Measurements from ENCODE around the gene ADGRG3. TPM values are rescaled to one million over a fixed set of nuclear protein-coding genes. Genes with fewer than 3 reads are reported as not detected.

ADGRG3 gene
- total and polyA plus RNA-seq, 10 of the 15 experiments (the other 5 are each of a cell fraction or from before 2014, with no cell fraction given) = 0.10 to 0.11 (median 0.10) TPM; not detected in 7

DNA sequence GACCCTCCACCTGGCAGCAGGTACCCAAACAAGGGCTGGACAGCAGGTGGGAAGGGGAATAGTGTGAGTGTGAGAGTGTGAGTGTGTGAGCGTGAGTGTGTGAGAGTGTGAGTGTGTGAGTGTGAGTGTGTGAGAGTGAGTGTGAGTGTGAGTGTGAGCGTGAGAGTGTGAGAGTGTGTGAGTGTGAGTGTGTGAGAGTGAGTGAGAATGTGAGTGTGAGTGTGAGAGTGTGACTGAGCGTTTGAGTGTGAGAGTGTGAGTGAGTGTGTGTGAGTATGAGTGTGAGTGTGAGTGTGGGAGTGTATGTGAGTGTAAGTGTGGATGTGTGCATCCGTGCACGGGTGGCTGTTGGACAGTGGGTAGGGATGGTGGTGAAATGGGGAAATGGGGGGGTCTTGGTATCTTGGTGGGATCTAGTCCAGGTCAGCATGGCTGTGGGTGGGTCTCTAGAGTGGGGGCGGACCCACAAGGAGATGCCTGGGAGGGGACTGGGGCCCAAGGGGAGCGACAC is 39.3 kb upstream of the ADGRG3 start:
- WGBS (ENCODE audit: insufficient coverage, insufficient replicate concordance, low lambda C conversion rate, missing lambda C conversion rate) = 9% methylated on average over 6 of the region's 7 CpGs
- H3K36me3 ChIP-seq (ENCODE audit: control insufficient read depth in 2 of 2, insufficient read depth in 2 of 2, low read length in 1 of 2) = no peaks in the 10 kb centered on the region
- H4K20me1 ChIP-seq (ENCODE audit: control insufficient read depth, insufficient read depth) = no peaks in the 10 kb centered on the region
- H3K4me1 ChIP-seq (ENCODE audit: control insufficient read depth, insufficient read depth, low read length) = no peaks in the 10 kb centered on the region
- FAIRE-seq (peak; percentile 35), DNase-seq (ENCODE audit: low read depth, low spot score) (no peak), ATAC-seq (no peak)
- no TSS peak for BruUV-seq (replicated peaks)
- RAD21 ChIA-PET (ENCODE audit: unreplicated experiment) = interaction anchor here (1.3 to 1.5 kb wide), 2 partner anchors 18 to 19 kb away, joined by 3 to 4 read pairs; no protein-coding TSS in a partner anchor
- no peak overlapping the region for H3K9ac ChIP-seq (ENCODE audit: control insufficient read depth, insufficient read depth, low read length)
- H3K4me2 ChIP-seq (ENCODE audit: control insufficient read depth, insufficient read depth) = no peak overlapping the region
- in situ Hi-C loops (cut with MboI) (no loop called here), intact Hi-C loops (cut with micrococcal nuclease; ENCODE audit: unreplicated experiment) (no loop called here)
- H3K4me3 ChIP-seq = no peak overlapping the region
- POLR2A ChIA-PET = no interaction called here
- SMC1A ChIA-PET (ENCODE audit: uncharacterized antibody, unreplicated experiment) = interaction anchor here (0.8 kb wide), 1 partner anchor 19 kb away, joined by 3 read pairs; no protein-coding TSS in a partner anchor
- H3K27me3 ChIP-seq (replicated peaks in 1 of 2; ENCODE audit: control insufficient read depth in 2 of 2, insufficient read depth in 2 of 2, low read length in 1 of 2) = peaks cover 0 to 3% of the 10 kb centered on the region in 2 experiments; a peak in 3 of 4 replicates
- H3K79me2 ChIP-seq (ENCODE audit: control insufficient read depth, insufficient read depth, low read length) = no peaks in the 10 kb centered on the region
- CTCF ChIA-PET = interaction anchor here (0.6 to 1.0 kb wide), 3 partner anchors 9 to 33 kb away, joined by 3 read pairs; no protein-coding TSS in a partner anchor
- no peaks in the 10 kb centered on the region for H3K9me3 ChIP-seq (replicated peaks; ENCODE audit: control insufficient read depth, insufficient read depth, low read length)
- no peak overlapping the region for H3K27ac ChIP-seq (ENCODE audit: control insufficient read depth, insufficient read depth)
- H2AFZ ChIP-seq (ENCODE audit: control insufficient read depth, low read depth, low read length) = no peak overlapping the region
- TF ChIP-seq KLF5 (IDR thresholded peaks at IDR 0.05; ENCODE audit: partially characterized antibody) = no peak
- TF ChIP-seq RB1 (IDR thresholded peaks at IDR 0.05; ENCODE audit: borderline replicate concordance) = no peak
- no peak for TF ChIP-seq YY1 (IDR thresholded peaks at IDR 0.05; ENCODE audit: low read depth, low read length)
- no peak for TF ChIP-seq TCF7 (IDR thresholded peaks at IDR 0.05; ENCODE audit: borderline replicate concordance)
- TF ChIP-seq, protein P1, sequence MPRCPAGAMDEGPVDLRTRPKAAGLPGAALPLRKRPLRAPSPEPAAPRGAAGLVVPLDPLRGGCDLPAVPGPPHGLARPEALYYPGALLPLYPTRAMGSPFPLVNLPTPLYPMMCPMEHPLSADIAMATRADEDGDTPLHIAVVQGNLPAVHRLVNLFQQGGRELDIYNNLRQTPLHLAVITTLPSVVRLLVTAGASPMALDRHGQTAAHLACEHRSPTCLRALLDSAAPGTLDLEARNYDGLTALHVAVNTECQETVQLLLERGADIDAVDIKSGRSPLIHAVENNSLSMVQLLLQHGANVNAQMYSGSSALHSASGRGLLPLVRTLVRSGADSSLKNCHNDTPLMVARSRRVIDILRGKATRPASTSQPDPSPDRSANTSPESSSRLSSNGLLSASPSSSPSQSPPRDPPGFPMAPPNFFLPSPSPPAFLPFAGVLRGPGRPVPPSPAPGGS (IDR thresholded peaks at IDR 0.05; ENCODE audit: borderline replicate concordance, insufficient read depth, low read depth, low read length, poor library complexity, severe bottlenecking) = peak; percentile 44
- no peak for TF ChIP-seq GABPA (IDR thresholded peaks at IDR 0.05; ENCODE audit: low read depth)
- TF ChIP-seq, protein P2, sequence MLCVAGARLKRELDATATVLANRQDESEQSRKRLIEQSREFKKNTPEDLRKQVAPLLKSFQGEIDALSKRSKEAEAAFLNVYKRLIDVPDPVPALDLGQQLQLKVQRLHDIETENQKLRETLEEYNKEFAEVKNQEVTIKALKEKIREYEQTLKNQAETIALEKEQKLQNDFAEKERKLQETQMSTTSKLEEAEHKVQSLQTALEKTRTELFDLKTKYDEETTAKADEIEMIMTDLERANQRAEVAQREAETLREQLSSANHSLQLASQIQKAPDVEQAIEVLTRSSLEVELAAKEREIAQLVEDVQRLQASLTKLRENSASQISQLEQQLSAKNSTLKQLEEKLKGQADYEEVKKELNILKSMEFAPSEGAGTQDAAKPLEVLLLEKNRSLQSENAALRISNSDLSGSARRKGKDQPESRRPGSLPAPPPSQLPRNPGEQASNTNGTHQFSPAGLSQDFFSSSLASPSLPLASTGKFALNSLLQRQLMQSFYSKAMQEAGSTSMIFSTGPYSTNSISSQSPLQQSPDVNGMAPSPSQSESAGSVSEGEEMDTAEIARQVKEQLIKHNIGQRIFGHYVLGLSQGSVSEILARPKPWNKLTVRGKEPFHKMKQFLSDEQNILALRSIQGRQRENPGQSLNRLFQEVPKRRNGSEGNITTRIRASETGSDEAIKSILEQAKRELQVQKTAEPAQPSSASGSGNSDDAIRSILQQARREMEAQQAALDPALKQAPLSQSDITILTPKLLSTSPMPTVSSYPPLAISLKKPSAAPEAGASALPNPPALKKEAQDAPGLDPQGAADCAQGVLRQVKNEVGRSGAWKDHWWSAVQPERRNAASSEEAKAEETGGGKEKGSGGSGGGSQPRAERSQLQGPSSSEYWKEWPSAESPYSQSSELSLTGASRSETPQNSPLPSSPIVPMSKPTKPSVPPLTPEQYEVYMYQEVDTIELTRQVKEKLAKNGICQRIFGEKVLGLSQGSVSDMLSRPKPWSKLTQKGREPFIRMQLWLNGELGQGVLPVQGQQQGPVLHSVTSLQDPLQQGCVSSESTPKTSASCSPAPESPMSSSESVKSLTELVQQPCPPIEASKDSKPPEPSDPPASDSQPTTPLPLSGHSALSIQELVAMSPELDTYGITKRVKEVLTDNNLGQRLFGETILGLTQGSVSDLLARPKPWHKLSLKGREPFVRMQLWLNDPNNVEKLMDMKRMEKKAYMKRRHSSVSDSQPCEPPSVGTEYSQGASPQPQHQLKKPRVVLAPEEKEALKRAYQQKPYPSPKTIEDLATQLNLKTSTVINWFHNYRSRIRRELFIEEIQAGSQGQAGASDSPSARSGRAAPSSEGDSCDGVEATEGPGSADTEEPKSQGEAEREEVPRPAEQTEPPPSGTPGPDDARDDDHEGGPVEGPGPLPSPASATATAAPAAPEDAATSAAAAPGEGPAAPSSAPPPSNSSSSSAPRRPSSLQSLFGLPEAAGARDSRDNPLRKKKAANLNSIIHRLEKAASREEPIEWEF (IDR thresholded peaks at IDR 0.05; ENCODE audit: insufficient replicate concordance, low read depth, low read length) = no peak
- TF ChIP-seq, protein P3, sequence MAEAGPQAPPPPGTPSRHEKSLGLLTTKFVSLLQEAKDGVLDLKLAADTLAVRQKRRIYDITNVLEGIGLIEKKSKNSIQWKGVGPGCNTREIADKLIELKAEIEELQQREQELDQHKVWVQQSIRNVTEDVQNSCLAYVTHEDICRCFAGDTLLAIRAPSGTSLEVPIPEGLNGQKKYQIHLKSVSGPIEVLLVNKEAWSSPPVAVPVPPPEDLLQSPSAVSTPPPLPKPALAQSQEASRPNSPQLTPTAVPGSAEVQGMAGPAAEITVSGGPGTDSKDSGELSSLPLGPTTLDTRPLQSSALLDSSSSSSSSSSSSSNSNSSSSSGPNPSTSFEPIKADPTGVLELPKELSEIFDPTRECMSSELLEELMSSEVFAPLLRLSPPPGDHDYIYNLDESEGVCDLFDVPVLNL (IDR thresholded peaks at IDR 0.05; ENCODE audit: low read depth, low read length) = no peak
- TF ChIP-seq ZBED1 (IDR thresholded peaks at IDR 0.05; ENCODE audit: borderline replicate concordance) = no peak
- no peak for TF ChIP-seq POLR2AphosphoS2 (IDR thresholded peaks at IDR 0.05; ENCODE audit: low read depth, low read length)
- TF ChIP-seq SPI1 (IDR thresholded peaks at IDR 0.05; ENCODE audit: borderline replicate concordance, insufficient read depth, low read depth, low read length) = no peak
- 0 out of 3 replicates have a peak, but pooled peaks have one; percentile 40 for TF ChIP-seq POU2F2 (IDR thresholded peaks at IDR 0.05; ENCODE audit: borderline replicate concordance, low read depth, low read length)
- TF ChIP-seq, protein P4, sequence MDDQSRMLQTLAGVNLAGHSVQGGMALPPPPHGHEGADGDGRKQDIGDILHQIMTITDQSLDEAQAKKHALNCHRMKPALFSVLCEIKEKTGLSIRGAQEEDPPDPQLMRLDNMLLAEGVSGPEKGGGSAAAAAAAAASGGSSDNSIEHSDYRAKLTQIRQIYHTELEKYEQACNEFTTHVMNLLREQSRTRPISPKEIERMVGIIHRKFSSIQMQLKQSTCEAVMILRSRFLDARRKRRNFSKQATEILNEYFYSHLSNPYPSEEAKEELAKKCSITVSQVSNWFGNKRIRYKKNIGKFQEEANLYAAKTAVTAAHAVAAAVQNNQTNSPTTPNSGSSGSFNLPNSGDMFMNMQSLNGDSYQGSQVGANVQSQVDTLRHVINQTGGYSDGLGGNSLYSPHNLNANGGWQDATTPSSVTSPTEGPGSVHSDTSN (IDR thresholded peaks at IDR 0.05; ENCODE audit: insufficient replicate concordance, low read depth, low read length) = peak; percentile 31
- no peak for TF ChIP-seq CHD2 (IDR thresholded peaks at IDR 0.05; ENCODE audit: borderline replicate concordance, low read depth, low read length)
- TF ChIP-seq FOS (IDR thresholded peaks at IDR 0.05; ENCODE audit: borderline replicate concordance, extremely low read depth, insufficient read length) = no peak
